Measurements from ENCODE around the gene LEKR1.

The LEKR1 gene

GRCh38 chr3:156826144-156826895 is at the start of gene LEKR1:
Gene LEKR1 (plus strand): TSS chr3:156826353. CDS start chr3:156829330, 2,977 bp downstream.
- Histone ChIP-seq H3K27me3 (ENCODE audit: control insufficient read depth in 5 of 5, insufficient read depth in 4 of 5, low read length in 5 of 5) (no peaks in the 10 kb centered on the region), H3K36me3 (ENCODE audit: control insufficient read depth in 5 of 5, insufficient read depth in 5 of 5, low read length in 5 of 5) (no peaks in the 10 kb centered on the region), H3K4me1 (ENCODE audit: control insufficient read depth in 5 of 5, insufficient read depth in 5 of 5, low read length in 5 of 5) (peaks cover 4 to 18% (median 15%) of the 10 kb centered on the region in 5 donors), H3K9me3 (ENCODE audit: control insufficient read depth in 5 of 5, low read length in 5 of 5) (no peaks in the 10 kb centered on the region), H3K27ac (ENCODE audit: low read depth, low read length) (peak within 1 kb of the TSS; percentile 93), H3K9ac (ENCODE audit: low read length in 5 of 5) (peak within 1 kb of the TSS; percentile 80 to 89 (median 87)), H3K4me3 (ENCODE audit: low read depth in 1 of 5, low read length in 5 of 5) (peak within 1 kb of the TSS; percentile 88 to 89 (median 89))

- no peak overlapping the region for H3K4me3 ChIP-seq (ENCODE audit: low read depth in 1 of 5, low read length in 5 of 5)
- H3K27me3 ChIP-seq (ENCODE audit: control insufficient read depth in 5 of 5, insufficient read depth in 4 of 5, low read length in 5 of 5), result no peaks in the 10 kb centered on the region
- H3K9me3 ChIP-seq (ENCODE audit: control insufficient read depth in 5 of 5, low read length in 5 of 5), result no peaks in the 10 kb centered on the region
- H3K36me3 ChIP-seq (ENCODE audit: control insufficient read depth in 5 of 5, insufficient read depth in 5 of 5, low read length in 5 of 5), result no peaks in the 10 kb centered on the region
- H3K9ac ChIP-seq (ENCODE audit: low read length in 5 of 5), result no peak overlapping the region
- H3K27ac ChIP-seq (ENCODE audit: low read depth, low read length), result no peak overlapping the region
- H3K4me1 ChIP-seq (ENCODE audit: control insufficient read depth in 5 of 5, insufficient read depth in 5 of 5, low read length in 5 of 5), result peaks cover 0 to 8% (median 0%) of the 10 kb centered on the region in 5 donors
Observed at GRCh38 chr3:156776871-156777270, 49.3 kb upstream of the LEKR1 start.

GRCh38 chr3:156781310-156782230 is 44.6 kb upstream of the LEKR1 start:
- no peaks in the 10 kb centered on the region for H3K9me3 ChIP-seq (ENCODE audit: control insufficient read depth in 5 of 5, low read length in 5 of 5)
- H3K27me3 ChIP-seq (ENCODE audit: control insufficient read depth in 5 of 5, insufficient read depth in 4 of 5, low read length in 5 of 5), result no peaks in the 10 kb centered on the region
- no peak overlapping the region for H3K9ac ChIP-seq (ENCODE audit: low read length in 5 of 5)
- no peaks in the 10 kb centered on the region for H3K36me3 ChIP-seq (ENCODE audit: control insufficient read depth in 5 of 5, insufficient read depth in 5 of 5, low read length in 5 of 5)
- no peak overlapping the region for H3K27ac ChIP-seq (ENCODE audit: low read depth, low read length)
- peaks cover 0 to 5% (median 0%) of the 10 kb centered on the region in 5 donors for H3K4me1 ChIP-seq (ENCODE audit: control insufficient read depth in 5 of 5, insufficient read depth in 5 of 5, low read length in 5 of 5)
- no peak overlapping the region for H3K4me3 ChIP-seq (ENCODE audit: low read depth in 1 of 5, low read length in 5 of 5)

GRCh38 chr3:156782319-156782718 is 43.8 kb upstream of the LEKR1 start:
- no peaks in the 10 kb centered on the region for H3K27me3 ChIP-seq (ENCODE audit: control insufficient read depth in 5 of 5, insufficient read depth in 4 of 5, low read length in 5 of 5)
- H3K4me1 ChIP-seq (ENCODE audit: control insufficient read depth in 5 of 5, insufficient read depth in 5 of 5, low read length in 5 of 5), result no peaks in the 10 kb centered on the region
- no peak overlapping the region for H3K4me3 ChIP-seq (ENCODE audit: low read depth in 1 of 5, low read length in 5 of 5)
- no peaks in the 10 kb centered on the region for H3K36me3 ChIP-seq (ENCODE audit: control insufficient read depth in 5 of 5, insufficient read depth in 5 of 5, low read length in 5 of 5)
- H3K27ac ChIP-seq (ENCODE audit: low read depth, low read length), result no peak overlapping the region
- no peaks in the 10 kb centered on the region for H3K9me3 ChIP-seq (ENCODE audit: control insufficient read depth in 5 of 5, low read length in 5 of 5)
- no peak overlapping the region for H3K9ac ChIP-seq (ENCODE audit: low read length in 5 of 5)

- Histone ChIP-seq H3K9ac (ENCODE audit: low read length in 5 of 5) (no peak overlapping the region), H3K36me3 (ENCODE audit: control insufficient read depth in 5 of 5, insufficient read depth in 5 of 5, low read length in 5 of 5) (no peaks in the 10 kb centered on the region), H3K27me3 (ENCODE audit: control insufficient read depth in 5 of 5, insufficient read depth in 4 of 5, low read length in 5 of 5) (no peaks in the 10 kb centered on the region), H3K4me3 (ENCODE audit: low read depth in 1 of 5, low read length in 5 of 5) (no peak overlapping the region), H3K9me3 (ENCODE audit: control insufficient read depth in 5 of 5, low read length in 5 of 5) (no peaks in the 10 kb centered on the region), H3K4me1 (ENCODE audit: control insufficient read depth in 5 of 5, insufficient read depth in 5 of 5, low read length in 5 of 5) (no peaks in the 10 kb centered on the region), H3K27ac (ENCODE audit: low read depth, low read length) (no peak overlapping the region)
Observed at GRCh38 chr3:156782921-156783320, 43.2 kb upstream of the LEKR1 start.

GRCh38 chr3:156787001-156787400 is 39.2 kb upstream of the LEKR1 start:
- no peaks in the 10 kb centered on the region for H3K9me3 ChIP-seq (ENCODE audit: control insufficient read depth in 5 of 5, low read length in 5 of 5)
- no peak overlapping the region for H3K4me3 ChIP-seq (ENCODE audit: low read depth in 1 of 5, low read length in 5 of 5)
- H3K9ac ChIP-seq (ENCODE audit: low read length in 5 of 5), result no peak overlapping the region
- H3K27ac ChIP-seq (ENCODE audit: low read depth, low read length), result no peak overlapping the region
- H3K36me3 ChIP-seq (ENCODE audit: control insufficient read depth in 5 of 5, insufficient read depth in 5 of 5, low read length in 5 of 5), result no peaks in the 10 kb centered on the region
- H3K4me1 ChIP-seq (ENCODE audit: control insufficient read depth in 5 of 5, insufficient read depth in 5 of 5, low read length in 5 of 5), result peaks cover 0 to 2% (median 0%) of the 10 kb centered on the region in 5 donors
- no peaks in the 10 kb centered on the region for H3K27me3 ChIP-seq (ENCODE audit: control insufficient read depth in 5 of 5, insufficient read depth in 4 of 5, low read length in 5 of 5)

- no peaks in the 10 kb centered on the region for H3K9me3 ChIP-seq (ENCODE audit: control insufficient read depth in 5 of 5, low read length in 5 of 5)
- no peak overlapping the region for H3K9ac ChIP-seq (ENCODE audit: low read length in 5 of 5)
- no peaks in the 10 kb centered on the region for H3K36me3 ChIP-seq (ENCODE audit: control insufficient read depth in 5 of 5, insufficient read depth in 5 of 5, low read length in 5 of 5)
- no peak overlapping the region for H3K4me3 ChIP-seq (ENCODE audit: low read depth in 1 of 5, low read length in 5 of 5)
- H3K27ac ChIP-seq (ENCODE audit: low read depth, low read length), result no peak overlapping the region
- no peaks in the 10 kb centered on the region for H3K27me3 ChIP-seq (ENCODE audit: control insufficient read depth in 5 of 5, insufficient read depth in 4 of 5, low read length in 5 of 5)
- peaks cover 0 to 10% (median 0%) of the 10 kb centered on the region in 5 donors for H3K4me1 ChIP-seq (ENCODE audit: control insufficient read depth in 5 of 5, insufficient read depth in 5 of 5, low read length in 5 of 5)
Observed at GRCh38 chr3:156787926-156788663, 38.1 kb upstream of the LEKR1 start.

- Histone ChIP-seq H3K4me1 (ENCODE audit: control insufficient read depth in 5 of 5, insufficient read depth in 5 of 5, low read length in 5 of 5) (peaks cover 0 to 13% (median 0%) of the 10 kb centered on the region in 5 donors), H3K9me3 (ENCODE audit: control insufficient read depth in 5 of 5, low read length in 5 of 5) (no peaks in the 10 kb centered on the region), H3K9ac (ENCODE audit: low read length in 5 of 5) (no peak overlapping the region), H3K27ac (ENCODE audit: low read depth, low read length) (no peak overlapping the region), H3K36me3 (ENCODE audit: control insufficient read depth in 5 of 5, insufficient read depth in 5 of 5, low read length in 5 of 5) (no peaks in the 10 kb centered on the region), H3K27me3 (ENCODE audit: control insufficient read depth in 5 of 5, insufficient read depth in 4 of 5, low read length in 5 of 5) (no peaks in the 10 kb centered on the region), H3K4me3 (ENCODE audit: low read depth in 1 of 5, low read length in 5 of 5) (no peak overlapping the region)
Observed at GRCh38 chr3:156788846-156789245, 37.3 kb upstream of the LEKR1 start.

- H3K4me1 ChIP-seq (ENCODE audit: control insufficient read depth in 5 of 5, insufficient read depth in 5 of 5, low read length in 5 of 5), result peaks cover 0 to 13% (median 0%) of the 10 kb centered on the region in 5 donors
- no peaks in the 10 kb centered on the region for H3K27me3 ChIP-seq (ENCODE audit: control insufficient read depth in 5 of 5, insufficient read depth in 4 of 5, low read length in 5 of 5)
- H3K9ac ChIP-seq (ENCODE audit: low read length in 5 of 5), result no peak overlapping the region
- H3K27ac ChIP-seq (ENCODE audit: low read depth, low read length), result no peak overlapping the region
- no peaks in the 10 kb centered on the region for H3K36me3 ChIP-seq (ENCODE audit: control insufficient read depth in 5 of 5, insufficient read depth in 5 of 5, low read length in 5 of 5)
- no peak overlapping the region for H3K4me3 ChIP-seq (ENCODE audit: low read depth in 1 of 5, low read length in 5 of 5)
- no peaks in the 10 kb centered on the region for H3K9me3 ChIP-seq (ENCODE audit: control insufficient read depth in 5 of 5, low read length in 5 of 5)
Observed at GRCh38 chr3:156790156-156790555, 36.0 kb upstream of the LEKR1 start.
